Astrocyte of the spinal cord (primary cell): ENCODE measurements around the gene TMEM129.
A peak's percentile ranks its signal among the peaks of the same experiment; 100 is the strongest.

Source experiments
- DNase-seq: peaks from one replicate; pipeline ENCODE4 v3.0.0; 2011; ENCODE audit warnings: low read depth, low spot score
- H3K4me3 ChIP-seq: 2 replicates; pipeline ENCODE4 v1.5.1; 2011; ENCODE audit warnings: low read depth, mild to moderate bottlenecking, low read length, moderate library complexity
- in situ Hi-C: cut with HindIII; loops from 2 replicates; pipeline ENCODE4 v1.10.0; 2017; ENCODE audit warnings: low sequenced_read_pairs
- TF ChIP-seq, protein P1 (sequence below): IDR thresholded peaks from 2 replicates; pipeline ENCODE4 v1.5.1; 2012; ENCODE audit warnings: low read depth, mild to moderate bottlenecking, low read length, inconsistent platforms

Gene TMEM129

DNA sequence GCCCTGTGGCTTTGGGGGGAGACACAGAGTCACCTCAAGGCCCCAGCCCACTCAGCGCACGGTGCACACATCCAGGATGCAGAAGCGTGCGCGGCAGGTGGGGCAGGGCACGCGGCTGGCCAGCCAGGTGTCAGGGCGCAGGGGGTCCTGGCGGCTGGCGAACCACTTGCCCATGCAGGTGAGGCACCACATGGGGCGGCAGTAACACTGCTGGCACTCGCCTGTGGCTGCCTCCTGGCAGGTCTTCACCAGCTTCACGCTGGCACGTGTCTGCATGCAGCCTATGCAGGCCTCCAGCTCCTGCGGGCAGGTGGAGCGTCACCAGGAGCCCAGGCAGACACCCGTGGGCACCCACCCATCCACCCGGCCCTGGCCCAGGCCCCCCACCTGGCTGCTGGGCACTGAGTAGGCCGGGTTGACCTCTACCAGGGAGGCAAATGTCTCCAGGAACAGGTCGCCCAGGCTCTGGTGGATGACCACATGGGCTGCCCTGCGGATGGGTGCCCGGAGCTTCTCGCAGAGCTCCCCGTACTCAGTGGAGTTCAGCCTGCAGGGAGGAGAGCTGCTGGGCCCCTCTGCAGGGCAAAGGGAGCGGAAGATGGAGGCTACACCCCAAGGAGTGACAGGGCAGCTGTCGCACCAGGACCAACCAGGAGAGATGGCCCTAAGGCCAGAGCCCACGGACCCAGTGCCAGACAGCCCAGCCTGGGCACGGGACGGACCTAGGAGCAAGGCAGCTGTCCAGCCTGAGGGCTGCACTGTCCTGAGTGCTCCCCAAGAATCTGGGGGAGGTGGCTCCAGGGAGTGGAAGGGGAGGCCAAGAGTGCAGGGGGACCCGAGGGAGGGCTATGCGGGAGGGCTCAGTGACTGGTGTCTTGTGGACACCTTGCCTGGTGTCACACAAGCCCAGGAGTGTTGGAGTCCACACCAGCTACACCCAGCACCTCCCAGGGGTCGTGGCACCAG is 3.7 kb downstream of the TMEM129 start:
- DNase-seq: no peak
- in situ Hi-C loops: no loop called here
- no peak overlapping the region for H3K4me3 ChIP-seq
- TF ChIP-seq, protein P1, sequence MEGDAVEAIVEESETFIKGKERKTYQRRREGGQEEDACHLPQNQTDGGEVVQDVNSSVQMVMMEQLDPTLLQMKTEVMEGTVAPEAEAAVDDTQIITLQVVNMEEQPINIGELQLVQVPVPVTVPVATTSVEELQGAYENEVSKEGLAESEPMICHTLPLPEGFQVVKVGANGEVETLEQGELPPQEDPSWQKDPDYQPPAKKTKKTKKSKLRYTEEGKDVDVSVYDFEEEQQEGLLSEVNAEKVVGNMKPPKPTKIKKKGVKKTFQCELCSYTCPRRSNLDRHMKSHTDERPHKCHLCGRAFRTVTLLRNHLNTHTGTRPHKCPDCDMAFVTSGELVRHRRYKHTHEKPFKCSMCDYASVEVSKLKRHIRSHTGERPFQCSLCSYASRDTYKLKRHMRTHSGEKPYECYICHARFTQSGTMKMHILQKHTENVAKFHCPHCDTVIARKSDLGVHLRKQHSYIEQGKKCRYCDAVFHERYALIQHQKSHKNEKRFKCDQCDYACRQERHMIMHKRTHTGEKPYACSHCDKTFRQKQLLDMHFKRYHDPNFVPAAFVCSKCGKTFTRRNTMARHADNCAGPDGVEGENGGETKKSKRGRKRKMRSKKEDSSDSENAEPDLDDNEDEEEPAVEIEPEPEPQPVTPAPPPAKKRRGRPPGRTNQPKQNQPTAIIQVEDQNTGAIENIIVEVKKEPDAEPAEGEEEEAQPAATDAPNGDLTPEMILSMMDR: no peak

DNA sequence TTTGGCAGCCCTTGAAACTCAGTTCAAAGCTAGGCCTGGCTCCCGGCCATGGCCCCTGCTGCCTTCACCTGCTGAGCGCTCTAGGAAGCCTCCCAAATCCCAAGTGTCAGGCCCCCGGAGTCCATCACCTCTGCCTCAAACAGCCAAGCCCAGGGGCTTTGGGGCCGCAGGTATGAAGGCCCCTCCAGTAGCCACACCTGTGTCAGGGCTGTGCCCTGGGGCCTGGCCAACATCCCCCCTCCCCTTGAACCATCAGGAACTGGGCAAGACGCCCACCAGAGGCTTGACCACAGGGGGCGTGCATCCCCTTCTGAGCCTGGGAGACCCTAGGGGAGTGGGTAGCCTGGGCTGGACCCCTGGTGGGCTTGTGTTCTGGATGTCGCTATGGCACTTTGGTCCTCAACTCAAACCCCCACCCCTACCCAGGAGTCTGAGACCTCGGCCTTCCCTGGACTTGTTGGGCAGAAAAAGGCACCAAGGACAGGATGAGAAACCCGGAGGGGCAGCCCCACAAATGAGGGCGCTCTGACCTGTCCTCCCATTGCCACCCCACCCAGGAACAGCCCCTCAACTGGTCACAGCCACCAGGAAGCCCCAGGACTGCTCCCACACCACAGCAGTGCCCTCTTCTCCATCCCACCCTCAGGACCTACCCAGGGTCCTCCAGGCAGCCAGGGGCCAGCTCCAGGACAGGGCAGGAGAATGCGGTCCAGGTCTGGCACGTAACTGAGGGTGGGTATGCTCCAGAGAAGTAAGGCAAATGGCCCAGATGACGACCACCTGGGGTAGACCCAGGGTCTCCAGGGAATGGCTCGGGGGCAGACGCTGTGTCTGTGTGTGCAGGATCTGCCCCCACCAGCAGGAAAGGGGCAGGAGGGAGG is 4.8 kb downstream of the TMEM129 start:
- TF ChIP-seq, protein P1: no peak
- in situ Hi-C loops: no loop called here

GRCh38 chr4:1715002-1715758 is 5.9 kb downstream of the TMEM129 start:
- in situ Hi-C loops: no loop called here
- H3K4me3 ChIP-seq: no peak overlapping the region
- no peak for DNase-seq
- TF ChIP-seq, protein P1: no peak

More for the DNA sequence above, 4.8 kb downstream of the TMEM129 start:
- no peak overlapping the region for H3K4me3 ChIP-seq
- no peak for DNase-seq

GRCh38 chr4:1714303-1715001 is 6.7 kb downstream of the TMEM129 start:
- no peak for DNase-seq
- no peak overlapping the region for H3K4me3 ChIP-seq
- TF ChIP-seq, protein P1: no peak
- in situ Hi-C loops: no loop called here

DNA sequence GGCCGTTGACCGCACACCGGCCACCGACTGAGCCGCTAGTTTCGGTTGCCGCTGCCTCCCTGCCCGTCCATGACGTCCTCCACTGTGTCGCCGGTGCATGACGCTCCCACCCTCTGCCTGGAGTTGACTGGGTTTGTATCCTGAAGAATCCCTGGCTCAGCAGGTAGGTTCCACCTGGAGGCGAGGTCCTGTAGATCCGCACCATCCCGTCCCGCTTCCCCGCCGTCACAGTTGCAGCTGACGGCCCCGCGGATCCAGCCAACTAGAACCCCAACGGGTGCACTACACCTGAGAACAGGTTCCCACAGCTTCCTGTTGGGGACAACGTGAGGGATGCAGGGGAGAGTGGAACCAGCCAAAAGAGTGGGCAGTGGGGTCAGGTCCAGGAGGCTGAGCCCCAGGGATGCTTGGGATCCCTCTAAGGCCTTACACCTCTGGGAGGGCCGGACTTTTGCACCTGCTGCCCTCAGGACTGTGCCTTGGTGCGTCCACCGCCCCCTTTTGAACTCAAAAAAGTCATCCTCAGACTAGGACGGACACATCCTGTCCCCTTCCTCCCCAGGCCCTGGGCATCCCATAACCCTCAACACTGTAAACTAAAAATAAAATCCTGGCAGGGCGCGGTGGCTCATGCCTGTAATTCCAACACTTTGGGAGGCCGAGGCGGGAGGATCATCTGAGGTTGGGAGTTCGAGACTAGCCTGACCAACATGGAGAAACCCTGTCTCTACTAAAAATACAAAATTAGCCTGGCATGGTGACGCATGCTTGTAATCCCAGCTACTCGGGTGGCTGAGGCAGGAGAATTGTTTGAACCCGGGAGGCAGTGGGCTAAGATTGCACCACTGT is 7.9 kb downstream of the TMEM129 start:
- peak overlapping the region; percentile 86 for H3K4me3 ChIP-seq
- in situ Hi-C loops: no loop called here
- TF ChIP-seq, protein P1: no peak
- no peak for DNase-seq
